GM12873 (cell line): Measurements from ENCODE around the gene AAMP.

Experiments used
- CTCF ChIP-seq: IDR thresholded peaks from 2 replicates; pipeline ENCODE4 v1.5.1; 2012; ENCODE audit warnings: low read depth, mild to moderate bottlenecking, moderate library complexity, low read length, control low read depth; ENCODE audit not compliant: insufficient read depth; ENCODE audit errors: missing control alignments

The AAMP gene

GRCh38 chr2:218229851-218230250 is 40.1 kb downstream of the AAMP start:
- no peak for TF ChIP-seq CTCF

GRCh38 chr2:218229239-218229638 is 40.7 kb downstream of the AAMP start:
- TF ChIP-seq CTCF, result no peak

GRCh38 chr2:218228366-218229090 is 41.4 kb downstream of the AAMP start:
- no peak for TF ChIP-seq CTCF

- TF ChIP-seq CTCF, result no peak
Observed at GRCh38 chr2:218226903-218227302, 43.0 kb downstream of the AAMP start.

GRCh38 chr2:218224186-218224585 is 45.8 kb downstream of the AAMP start:
- no peak for TF ChIP-seq CTCF

GRCh38 chr2:218223046-218223445 is 46.9 kb downstream of the AAMP start:
- TF ChIP-seq CTCF, result no peak

GRCh38 chr2:218221000-218221399 is 48.9 kb downstream of the AAMP start:
- TF ChIP-seq CTCF, result no peak
